NCI-H82 (cell line): ENCODE measurements around the gene AGTR1.

ENCODE experiments used
- DNase-seq: peaks from one replicate; lab custom pipeline; 2025; lab: John Stamatoyannopoulos, UW

AGTR1 gene

DNA sequence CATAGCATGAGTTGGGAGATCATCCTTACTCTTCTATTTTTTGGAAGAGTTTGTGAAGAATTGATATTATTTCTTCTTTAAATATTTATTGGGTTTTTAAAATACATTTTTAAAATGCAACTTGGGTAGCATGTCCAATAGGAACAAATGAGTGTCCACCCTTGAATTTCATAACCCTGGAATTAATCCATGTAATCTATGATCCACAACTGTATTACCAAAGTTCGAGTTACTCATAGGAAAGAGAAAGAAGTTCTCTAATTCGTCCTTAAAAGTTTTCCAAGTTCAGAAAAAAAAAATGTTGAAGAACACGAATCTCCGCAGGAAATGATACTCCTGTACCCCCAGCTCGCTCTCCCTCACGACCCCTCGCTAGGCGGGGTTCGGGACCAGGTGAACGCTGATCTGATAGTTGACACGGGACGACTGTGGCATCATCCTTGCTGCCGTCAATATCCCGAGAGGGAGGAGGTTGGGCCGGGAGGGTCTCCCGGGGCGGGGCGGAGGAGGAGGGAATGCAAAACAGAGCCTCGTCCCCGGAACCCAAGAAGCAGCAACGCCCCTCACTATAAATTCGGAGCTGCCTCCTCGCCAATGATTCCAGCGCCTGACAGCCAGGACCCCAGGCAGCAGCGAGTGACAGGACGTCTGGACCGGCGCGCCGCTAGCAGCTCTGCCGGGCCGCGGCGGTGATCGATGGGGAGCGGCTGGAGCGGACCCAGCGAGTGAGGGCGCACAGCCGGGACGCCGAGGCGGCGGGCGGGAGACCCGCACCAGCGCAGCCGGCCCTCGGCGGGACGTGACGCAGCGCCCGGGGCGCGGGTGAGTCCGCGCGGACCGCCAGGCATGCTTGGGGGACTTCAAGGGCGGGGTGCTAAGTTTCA, at the start of gene AGTR1:
AGTR1 (plus strand) TSS at position 598 of the 884 bp plus-strand sequence. CDS start 43,133 bp downstream, outside the sequence.
- DNase-seq = peak; percentile 67

DNA sequence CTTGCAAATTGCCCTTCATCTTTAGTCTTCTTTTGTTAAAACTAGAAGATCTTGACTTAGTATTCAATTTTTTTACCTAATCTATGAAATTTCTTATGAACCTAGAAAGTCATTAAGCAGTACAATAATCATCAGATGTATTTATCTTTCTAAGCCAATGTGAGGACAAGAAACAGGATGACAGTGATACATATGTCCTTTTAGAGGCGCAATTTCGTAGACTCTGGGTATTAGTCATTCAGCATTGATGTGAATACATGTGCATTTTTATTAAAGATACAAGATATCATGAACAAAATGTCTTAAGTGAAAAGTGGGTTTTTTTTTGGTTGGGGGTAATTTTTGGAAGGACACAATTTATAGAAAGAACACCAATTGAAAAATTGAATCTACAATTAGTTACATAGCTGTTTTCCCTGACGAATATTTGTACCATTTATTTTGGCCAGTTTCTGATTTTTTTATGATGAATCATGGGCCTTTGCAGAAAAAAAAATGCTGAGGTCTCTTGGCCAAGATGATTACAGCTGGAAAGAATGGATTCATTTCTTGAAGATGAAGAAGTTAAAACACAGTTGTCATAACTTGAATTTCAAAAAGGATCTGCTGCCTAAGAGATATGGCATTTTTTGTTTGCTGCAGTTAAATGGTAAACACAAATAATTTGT, 48.9 kb upstream of the AGTR1 start:
- no peak for DNase-seq

GRCh38 chr3:148651549-148651948, 46.2 kb upstream of the AGTR1 start:
- no peak for DNase-seq

GRCh38 chr3:148654433-148654832, 43.3 kb upstream of the AGTR1 start:
- no peak for DNase-seq

GRCh38 chr3:148657470-148657869, 40.2 kb upstream of the AGTR1 start:
- DNase-seq = no peak

DNA sequence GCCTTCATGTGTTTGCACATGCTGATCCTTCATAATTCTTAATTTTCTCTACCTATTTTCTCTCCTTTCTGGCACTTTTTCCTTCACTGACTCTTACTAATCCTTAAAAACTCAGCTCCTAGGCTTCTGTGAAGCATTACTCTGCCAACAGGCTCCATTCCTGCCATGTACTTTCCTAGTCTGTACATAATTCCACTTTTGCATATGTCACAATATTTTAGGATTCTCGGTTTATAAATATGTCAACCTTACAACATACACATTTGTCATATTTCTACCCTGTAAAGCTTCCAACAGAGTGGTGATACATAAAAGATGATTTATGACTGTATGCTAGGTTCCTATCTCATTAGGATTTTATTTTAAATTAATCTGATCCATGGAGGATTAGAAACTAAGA, 38.2 kb upstream of the AGTR1 start:
- DNase-seq = no peak

GRCh38 chr3:148680289-148680688, 17.4 kb upstream of the AGTR1 start:
- DNase-seq = no peak

GRCh38 chr3:148681080-148681479, 16.6 kb upstream of the AGTR1 start:
- DNase-seq = no peak

GRCh38 chr3:148682997-148683396, 14.7 kb upstream of the AGTR1 start:
- DNase-seq = no peak

- no peak for DNase-seq
Measured at GRCh38 chr3:148694116-148694515, 3.6 kb upstream of the AGTR1 start.

DNA sequence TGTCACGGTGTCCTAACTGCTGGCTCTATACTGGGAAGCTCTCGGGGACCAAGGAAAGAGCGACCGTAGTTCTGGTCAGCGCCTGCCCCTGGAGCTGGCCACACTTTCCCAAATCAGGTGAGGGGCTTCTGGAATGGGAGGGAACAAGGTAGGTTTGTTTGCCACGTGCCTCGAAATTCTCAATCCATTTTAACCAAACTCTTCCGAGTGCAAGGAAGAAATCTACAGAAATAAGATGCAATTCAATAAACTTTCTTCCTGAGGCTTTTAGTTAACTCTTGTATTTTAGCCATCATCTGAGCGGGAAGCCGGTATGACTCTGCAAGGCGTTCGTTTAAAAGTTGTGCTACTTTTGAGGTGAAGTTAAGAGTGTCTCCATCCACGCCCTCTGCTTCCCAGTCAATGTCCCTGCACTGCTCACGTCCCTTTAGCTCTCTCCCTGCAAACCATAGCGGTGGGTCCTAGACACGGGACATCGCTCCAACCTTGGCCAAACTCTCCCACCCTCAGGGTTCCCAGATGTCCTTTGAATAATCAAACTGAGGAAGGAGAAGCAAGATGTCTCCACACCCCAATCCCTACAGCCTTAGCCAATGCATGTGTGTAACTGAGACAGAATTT, 597 bp downstream of the AGTR1 start:
- no peak for DNase-seq

GRCh38 chr3:148705314-148705713, 7.6 kb downstream of the AGTR1 start:
- DNase-seq = no peak

DNA sequence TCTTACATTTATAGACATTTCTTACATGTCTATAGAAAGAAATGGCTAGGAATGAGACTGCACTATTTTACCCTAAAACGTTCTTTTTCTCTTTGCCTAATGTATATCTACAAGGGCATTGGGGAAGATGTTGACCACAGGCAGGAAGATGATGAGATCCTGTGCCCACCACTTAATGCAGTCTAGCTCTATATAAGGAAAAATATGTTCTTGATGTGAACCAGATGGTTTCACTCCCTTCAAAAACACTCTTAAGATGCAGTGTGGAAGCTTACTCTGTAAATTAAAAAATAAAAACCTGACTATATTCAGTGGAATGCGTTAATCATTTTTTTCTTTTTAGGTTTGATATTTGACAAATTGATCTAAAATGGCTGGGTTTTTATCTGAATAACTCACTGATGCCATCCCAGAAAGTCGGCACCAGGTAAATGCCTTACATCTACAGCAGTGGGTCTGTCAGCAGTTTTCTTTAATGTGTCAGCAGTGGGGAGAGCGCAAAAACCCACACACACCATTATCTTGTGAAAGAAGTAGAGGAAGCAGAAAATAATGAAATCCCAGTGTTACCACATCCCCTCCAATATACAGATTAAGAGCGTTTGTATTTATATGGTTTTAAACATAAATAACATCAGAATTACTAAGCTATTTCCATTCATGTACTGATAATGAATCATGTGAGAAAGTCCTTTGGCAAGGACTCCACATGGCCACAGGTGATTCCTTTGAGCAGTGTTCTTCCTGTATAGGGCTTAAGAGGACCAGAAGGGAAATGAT, 10.1 kb downstream of the AGTR1 start:
- DNase-seq = no peak

DNA sequence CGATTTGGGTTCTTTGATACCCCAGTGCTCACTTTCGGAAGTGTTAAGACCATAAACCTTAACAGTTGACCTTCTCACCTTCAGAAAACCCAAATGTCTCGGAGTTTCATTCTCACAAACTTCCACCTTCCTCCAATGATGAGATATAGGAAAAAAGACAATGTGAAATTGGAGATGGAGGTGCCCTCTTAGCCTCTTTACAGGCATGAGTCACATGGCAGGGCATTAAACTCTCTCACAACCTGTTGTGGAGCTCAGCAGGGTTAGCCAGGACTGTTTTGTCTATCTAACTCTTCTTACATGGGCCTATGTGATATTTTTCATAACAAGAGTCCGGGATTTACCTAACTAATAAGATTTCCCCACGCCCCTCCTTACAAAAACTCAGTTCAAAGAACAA, 10.7 kb downstream of the AGTR1 start:
- DNase-seq = no peak

- DNase-seq = no peak
Measured at GRCh38 chr3:148709560-148710253, 12.0 kb downstream of the AGTR1 start.

GRCh38 chr3:148710665-148711064, 13.0 kb downstream of the AGTR1 start:
- no peak for DNase-seq

- DNase-seq = no peak
Measured at GRCh38 chr3:148711981-148712666, 14.4 kb downstream of the AGTR1 start.

DNA sequence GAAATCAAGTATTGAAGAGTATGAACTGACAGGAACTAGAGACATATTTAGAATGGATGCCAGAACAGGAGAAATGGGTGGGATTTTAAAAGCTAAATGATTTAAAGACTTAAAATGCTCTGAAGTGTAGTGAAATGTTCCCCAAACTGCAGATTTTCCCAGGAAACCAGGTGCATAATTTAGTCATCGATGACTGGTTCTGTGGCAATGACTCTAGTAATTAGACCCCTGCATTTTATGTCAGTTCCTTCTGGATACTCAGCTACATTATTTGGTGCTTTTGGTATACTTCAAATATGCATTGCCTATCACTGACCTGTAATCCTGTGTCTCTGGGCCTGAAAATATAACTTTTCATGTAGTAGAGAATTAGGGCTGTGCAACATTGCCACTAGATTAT, 16.8 kb downstream of the AGTR1 start:
- DNase-seq = no peak

DNA sequence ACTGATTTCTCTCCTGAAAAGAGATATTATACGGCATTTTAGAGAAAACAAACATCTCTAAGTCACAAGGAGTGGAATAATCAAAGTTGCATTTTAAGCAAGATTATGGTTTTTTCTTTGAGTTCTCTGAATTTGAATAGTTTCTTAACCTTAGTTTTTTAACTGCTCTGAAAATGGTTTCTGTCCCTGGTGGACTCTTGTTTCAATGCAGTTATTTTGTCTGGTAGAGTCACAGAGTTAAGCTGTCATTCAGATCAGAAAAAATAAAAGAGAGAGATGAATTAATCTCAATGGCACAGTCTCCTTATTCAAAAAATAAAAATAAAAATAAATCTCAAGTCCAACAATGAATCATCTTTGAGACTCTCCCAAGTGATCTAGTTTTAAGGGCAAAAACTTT, 19.0 kb downstream of the AGTR1 start:
- no peak for DNase-seq

DNA sequence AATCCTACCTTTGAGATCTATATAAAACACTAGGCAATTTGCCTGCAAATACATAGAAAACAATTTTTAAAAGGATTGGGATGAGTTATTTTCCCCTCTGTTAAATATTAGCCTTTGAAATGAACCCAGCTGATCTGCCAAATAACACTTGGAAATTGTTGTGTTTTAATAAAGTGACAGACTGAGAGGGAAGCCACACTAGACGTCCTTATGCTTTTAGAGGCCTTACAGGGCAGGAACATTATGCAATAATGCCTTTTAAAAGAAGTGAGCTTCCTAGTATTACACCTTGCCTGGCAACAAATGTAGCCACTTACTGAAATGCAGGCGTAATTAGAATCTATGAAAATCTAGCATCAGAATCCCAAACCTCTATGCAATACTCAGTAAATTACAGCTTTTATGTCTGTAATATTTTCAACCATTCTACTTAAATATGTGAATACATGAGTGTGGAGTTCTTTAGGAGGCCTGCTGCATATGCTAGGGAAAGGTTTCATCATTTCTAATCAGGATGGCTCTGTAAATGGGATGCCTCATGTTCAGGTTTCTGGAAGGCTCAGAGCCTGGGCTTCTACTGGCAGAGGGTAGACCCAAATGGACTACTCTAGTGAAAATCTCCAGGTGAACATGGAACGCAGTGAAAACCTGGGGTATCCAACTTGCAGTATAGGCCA, 20.3 kb downstream of the AGTR1 start:
- DNase-seq = no peak
